HepG2 (cell line): ENCODE data around the gene TTC28. TPM values are rescaled to one million over a fixed set of nuclear protein-coding genes. Genes with fewer than 3 reads are reported as not detected.

Source experiments
- ATAC-seq: fragments of 200-7000 bp; cut with Tn5 transposase; 3 replicates; pipeline ENCODE4 v1.9.1; 2020; ENCODE audit warnings: mild to moderate bottlenecking, moderate library complexity
- BruUV-seq: library from RNA; stranded (reverse); fragments of 400-500 nt; replicated peaks from 2 replicates; lab custom pipeline; 2021; lab: Mats Ljungman, UMichigan
- CTCF ChIA-PET: fragments of 300-600 bp; formaldehyde crosslinking; extraction: SDS; loops from one replicate; lab custom pipeline; 2021; ENCODE audit warnings: low total read pairs, inconsistent platforms, low intra/inter-chr PET ratio; lab: Yijun Ruan, JAX
- POLR2A ChIA-PET: fragments of 350-600 bp; sonication (Branson Sonifier 250); formaldehyde crosslinking; loops from one replicate; lab custom pipeline; 2020; ENCODE audit warnings: antibody characterized with exemption, inconsistent platforms; lab: Yijun Ruan, JAX
- DNase-seq: peaks from one replicate; pipeline ENCODE4 v3.0.0-alpha.2; 2015; ENCODE audit warnings: low spot score
- FAIRE-seq: peaks from 3 replicates; lab custom pipeline; 2011; peaks lifted over from hg19 to GRCh38; lab: Jason Lieb, UNC
- H2AFZ ChIP-seq: one replicate; pipeline ENCODE4 v1.6.1; 2011; ENCODE audit warnings: low read length, inconsistent platforms
- H3K27ac ChIP-seq: fragments of 300-600 bp; 3 replicates; pipeline ENCODE4 v1.8.0; 2011; ENCODE audit warnings: mixed run types, mild to moderate bottlenecking, mixed read lengths, low read length, inconsistent platforms; ENCODE audit not compliant: insufficient read depth; ENCODE audit errors: extremely low read length
- H3K27me3 ChIP-seq, 2 experiments: fragments of 200-600 bp in 1 of 2; 2 replicates in 1 of 2; 3 replicates in 1 of 2; pipeline versions ENCODE4 v1.6.0 to v1.8.0; 2011; ENCODE audit warnings: low read length in 2 of 2, mild to moderate bottlenecking in 2 of 2, moderate library complexity in 2 of 2, inconsistent platforms in 1 of 2; ENCODE audit not compliant: insufficient read depth in 2 of 2, control insufficient read depth in 1 of 2
- H3K36me3 ChIP-seq, 2 experiments: fragments of 200-600 bp in 1 of 2; replicated peaks in 1 of 2; 2 replicates in 1 of 2; 3 replicates in 1 of 2; pipeline versions ENCODE4 v1.5.1 to v1.8.0; 2011; ENCODE audit warnings: low read length in 2 of 2, inconsistent platforms in 1 of 2; ENCODE audit not compliant: insufficient read depth in 2 of 2, control insufficient read depth in 1 of 2
- H3K4me1 ChIP-seq: 2 replicates; pipeline ENCODE4 v1.5.1; 2012; ENCODE audit warnings: low read length, inconsistent platforms; ENCODE audit not compliant: insufficient read depth
- H3K4me2 ChIP-seq: 2 replicates; pipeline ENCODE4 v1.6.0; 2011; ENCODE audit warnings: low read depth, low read length, inconsistent platforms
- H3K4me3 ChIP-seq, 3 experiments: fragments of 200-600 bp in 1 of 3; sonication (generic), shearing (Covaris generic) in 1 of 3; replicated peaks in 1 of 3; 2 replicates each; pipeline ENCODE4 v1.5.1; 2011 to 2016; ENCODE audit warnings: low read length in 3 of 3, inconsistent platforms in 2 of 3, low read depth in 2 of 3, mild to moderate bottlenecking in 2 of 3, control low read depth in 1 of 3, mixed read lengths in 1 of 3; ENCODE audit not compliant: insufficient read depth in 1 of 3
- H3K79me2 ChIP-seq: one replicate; pipeline ENCODE4 v1.6.1; 2011; ENCODE audit warnings: low read length, inconsistent platforms; ENCODE audit not compliant: insufficient read depth
- H3K9ac ChIP-seq: 2 replicates; pipeline ENCODE4 v1.6.0; 2011; ENCODE audit warnings: mild to moderate bottlenecking, low read depth, low read length, inconsistent platforms; ENCODE audit not compliant: insufficient read depth
- H3K9me3 ChIP-seq: 2 replicates; pipeline ENCODE4 v1.5.1; 2012; ENCODE audit warnings: mild to moderate bottlenecking, low read length
- H4K20me1 ChIP-seq: 2 replicates; pipeline ENCODE4 v1.6.0; 2011; ENCODE audit warnings: inconsistent platforms, mild to moderate bottlenecking, low read length, moderate library complexity; ENCODE audit not compliant: insufficient read depth
- AGO2 ChIP-seq: fragments of 200-400 bp; formaldehyde crosslinking; optimal IDR thresholded peaks from 2 replicates; pipeline ENCODE3; 2017; ENCODE audit warnings: mild to moderate bottlenecking, low read depth, low read length, moderate library complexity
- ATF4 ChIP-seq, 2 experiments: fragments of 450-650 bp in 1 of 2; sonication (generic) in 1 of 2; formaldehyde crosslinking; IDR thresholded peaks; 2 replicates each; pipeline versions ENCODE4 v1.5.0 to v1.8.0; 2020 to 2022; ENCODE audit warnings: mild to moderate bottlenecking in 1 of 2, missing genetic modification reagents in 1 of 2
- LCORL ChIP-seq, 2 experiments: fragments of 450-650 bp in 1 of 2; sonication (generic) in 1 of 2; formaldehyde crosslinking in 1 of 2; IDR thresholded peaks; 2 replicates each; pipeline versions ENCODE4 v1.5.0 to v1.6.1; 2017 to 2020; ENCODE audit warnings: antibody characterized with exemption in 1 of 2, missing genetic modification reagents in 1 of 2
- NR3C1 ChIP-seq: sonication (generic); formaldehyde crosslinking; IDR thresholded peaks from 2 replicates; pipeline ENCODE4 v1.4.0; 2020; ENCODE audit warnings: missing genetic modification reagents
- WGBS: methylation state at CpG from one replicate; pipeline ENCODE4 v1.1.6; 2017; ENCODE audit warnings: low lambda C conversion rate; 5-methylcytosine and 5-hydroxymethylcytosine counted together
- in situ Hi-C: cut with HindIII; loops from 2 replicates; pipeline ENCODE4 v1.10.0; 2017; ENCODE audit warnings: low pct_unique_long_range_greater_than_20kb; ENCODE audit not compliant: extremely low pct_ligation_motif_present
- intact Hi-C: fragments of 100-400 bp; cut with micrococcal nuclease; formaldehyde crosslinking; loops from one replicate; pipeline ENCODE4 v1.10.0; 2022; ENCODE audit not compliant: unreplicated experiment
- polyA plus RNA-seq, 8 experiments: library from polyadenylated mRNA; depleted of rRNA in 3 of 8; stranded (reverse) in 7 of 8; unstranded in 1 of 8; fragments of >200 nt; fragmentation: Illumina TruSeq in 4 of 8; extraction: Trizol in 4 of 8; gene quantifications; 2 replicates each; pipeline versions ENCODE4 v1.2.1 to v1.2.3, GENCODE V29; 2011 to 2016; ENCODE audit warnings: low read depth in 4 of 8, missing spikeins in 1 of 8, mixed read lengths in 1 of 8; ENCODE audit not compliant: insufficient read depth in 1 of 8
- total RNA-seq, 5 experiments: library from RNA; depleted of rRNA; stranded (reverse); fragments of >200 nt; fragmentation: Illumina TruSeq; extraction: Trizol; gene quantifications; 2 replicates each; pipeline ENCODE4 v1.2.3, GENCODE V29; 2016; ENCODE audit warnings: low read depth in 1 of 5
- TF ChIP-seq, protein P1 (sequence below): sonication (generic); formaldehyde crosslinking; IDR thresholded peaks from 2 replicates; pipeline ENCODE4 v1.4.0; 2020; ENCODE audit warnings: missing genetic modification reagents, mild to moderate bottlenecking, borderline replicate concordance
- TF ChIP-seq, protein P2 (sequence below): sonication (generic); formaldehyde crosslinking; IDR thresholded peaks from 2 replicates; pipeline ENCODE4 v1.5.0; 2020; ENCODE audit warnings: mild to moderate bottlenecking, missing genetic modification reagents
- TF ChIP-seq, protein P3 (sequence below): sonication (generic); formaldehyde crosslinking; IDR thresholded peaks from 2 replicates; pipeline ENCODE4 v1.4.0; 2020; ENCODE audit warnings: mild to moderate bottlenecking, low read depth, missing genetic modification reagents

Gene TTC28
- total and polyA plus RNA-seq, 2 of the 13 experiments (the other 11 are each of a cell fraction or from before 2014, with no cell fraction given): 4.2 to 13.1 TPM

DNA sequence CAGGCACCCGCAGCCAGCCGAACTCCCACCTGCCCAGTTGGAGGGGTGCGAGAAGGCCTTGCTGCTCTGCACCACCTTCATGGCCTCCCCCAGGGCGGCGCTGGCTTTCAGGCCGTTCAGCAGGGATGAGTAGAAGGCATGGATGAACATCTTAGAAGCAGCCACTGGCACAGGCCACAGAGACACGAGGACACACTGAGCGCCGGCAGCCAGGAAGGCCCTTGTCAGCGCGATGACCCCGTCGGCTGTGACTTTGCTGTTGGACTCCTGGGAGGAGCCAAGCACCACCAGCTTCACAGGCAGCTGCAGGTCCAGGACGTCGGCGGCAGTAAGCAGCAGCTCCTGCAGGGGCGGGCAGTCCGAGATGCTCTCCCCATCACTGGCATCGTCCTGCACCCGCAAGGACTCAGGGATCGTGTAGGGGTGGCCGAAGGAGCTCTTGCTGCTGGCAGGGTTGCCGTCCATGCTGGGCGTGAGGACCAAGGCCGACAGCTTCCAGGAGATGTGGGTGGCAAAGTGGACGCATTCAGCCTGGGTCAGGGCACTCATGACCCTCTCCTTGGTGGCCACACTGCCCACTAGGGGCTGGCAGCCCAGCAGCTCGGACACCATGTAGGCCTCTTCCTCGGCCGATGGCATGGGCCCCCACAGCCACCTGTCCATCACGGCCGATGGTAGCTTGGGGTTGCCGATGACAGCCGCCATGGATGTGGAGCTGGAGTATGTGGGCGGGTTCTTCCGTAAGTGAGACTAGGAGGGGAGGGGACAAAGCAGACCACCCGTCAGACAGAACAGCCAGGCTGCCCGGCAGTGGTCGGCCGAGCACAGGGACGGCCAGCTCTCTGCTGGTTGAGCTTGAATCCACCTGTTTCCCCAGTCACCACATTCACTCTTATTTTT lies 680.9 kb downstream of the TTC28 start:
- H3K4me1 ChIP-seq: no peaks in the 10 kb centered on the region
- DNase-seq (no peak), FAIRE-seq (no peak), ATAC-seq (no peak)
- POLR2A ChIA-PET: no interaction called here
- in situ Hi-C loops: no loop called here
- no peaks in the 10 kb centered on the region for H3K79me2 ChIP-seq
- no peaks in the 10 kb centered on the region for H3K9me3 ChIP-seq
- CTCF ChIA-PET: no interaction called here
- no peak overlapping the region for H3K4me3 ChIP-seq
- 98% methylated on average over 19 of the region's 40 CpGs for WGBS
- H3K27ac ChIP-seq: no peak overlapping the region
- H3K9ac ChIP-seq: no peak overlapping the region
- H3K36me3 ChIP-seq: peaks cover 13 to 18% of the 10 kb centered on the region in 2 experiments; a peak in 3 of 5 replicates
- no peak overlapping the region for H3K4me2 ChIP-seq
- intact Hi-C loops: no loop called here
- TF ChIP-seq, protein P1, sequence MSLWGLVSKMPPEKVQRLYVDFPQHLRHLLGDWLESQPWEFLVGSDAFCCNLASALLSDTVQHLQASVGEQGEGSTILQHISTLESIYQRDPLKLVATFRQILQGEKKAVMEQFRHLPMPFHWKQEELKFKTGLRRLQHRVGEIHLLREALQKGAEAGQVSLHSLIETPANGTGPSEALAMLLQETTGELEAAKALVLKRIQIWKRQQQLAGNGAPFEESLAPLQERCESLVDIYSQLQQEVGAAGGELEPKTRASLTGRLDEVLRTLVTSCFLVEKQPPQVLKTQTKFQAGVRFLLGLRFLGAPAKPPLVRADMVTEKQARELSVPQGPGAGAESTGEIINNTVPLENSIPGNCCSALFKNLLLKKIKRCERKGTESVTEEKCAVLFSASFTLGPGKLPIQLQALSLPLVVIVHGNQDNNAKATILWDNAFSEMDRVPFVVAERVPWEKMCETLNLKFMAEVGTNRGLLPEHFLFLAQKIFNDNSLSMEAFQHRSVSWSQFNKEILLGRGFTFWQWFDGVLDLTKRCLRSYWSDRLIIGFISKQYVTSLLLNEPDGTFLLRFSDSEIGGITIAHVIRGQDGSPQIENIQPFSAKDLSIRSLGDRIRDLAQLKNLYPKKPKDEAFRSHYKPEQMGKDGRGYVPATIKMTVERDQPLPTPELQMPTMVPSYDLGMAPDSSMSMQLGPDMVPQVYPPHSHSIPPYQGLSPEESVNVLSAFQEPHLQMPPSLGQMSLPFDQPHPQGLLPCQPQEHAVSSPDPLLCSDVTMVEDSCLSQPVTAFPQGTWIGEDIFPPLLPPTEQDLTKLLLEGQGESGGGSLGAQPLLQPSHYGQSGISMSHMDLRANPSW: no peak
- peak; percentile 55 for TF ChIP-seq AGO2
- H3K27me3 ChIP-seq: no peaks in the 10 kb centered on the region; a peak in 1 of 5 replicates
- BruUV-seq: no TSS peak
- H4K20me1 ChIP-seq: no peaks in the 10 kb centered on the region; the same call in 1 of the 2 replicates
- no peak overlapping the region for H2AFZ ChIP-seq

DNA sequence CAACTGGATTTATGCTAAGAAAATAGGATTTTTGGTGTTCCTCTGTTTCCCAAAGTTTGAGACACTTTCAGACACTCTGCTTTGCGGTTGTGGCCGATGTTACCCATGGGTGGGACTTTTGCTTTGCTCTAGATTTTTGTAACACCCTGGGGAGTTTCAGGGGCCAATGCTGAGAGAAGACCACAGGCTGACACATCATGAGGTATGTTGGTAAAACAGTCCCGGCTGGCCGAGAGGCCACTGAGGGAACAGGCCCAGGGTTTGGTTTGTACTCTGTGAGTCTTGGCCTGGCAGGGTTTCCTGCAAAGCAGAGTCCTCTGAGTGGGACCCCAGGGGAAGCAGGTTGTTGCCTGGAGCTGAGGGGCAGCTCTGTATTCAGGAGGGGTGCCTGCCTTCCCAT lies 682.1 kb downstream of the TTC28 start:
- intact Hi-C loops: no loop called here
- FAIRE-seq (no peak), DNase-seq (no peak), ATAC-seq (no peak)
- Histone ChIP-seq H3K4me1 (no peaks in the 10 kb centered on the region), H3K27me3 (no peaks in the 10 kb centered on the region; a peak in 1 of 5 replicates), H3K27ac (no peak overlapping the region), H3K9me3 (no peaks in the 10 kb centered on the region), H3K36me3 (peaks cover 13 to 18% of the 10 kb centered on the region in 2 experiments; a peak in 3 of 5 replicates), H3K9ac (no peak overlapping the region), H3K4me2 (no peak overlapping the region), H4K20me1 (no peaks in the 10 kb centered on the region; the same call in 1 of the 2 replicates), H3K79me2 (no peaks in the 10 kb centered on the region), H2AFZ (no peak overlapping the region), H3K4me3 (no peak overlapping the region)
- BruUV-seq: no TSS peak
- POLR2A ChIA-PET: no interaction called here
- 100% methylated on average over 2 of the region's 4 CpGs for WGBS
- CTCF ChIA-PET: no interaction called here
- in situ Hi-C loops: no loop called here
- TF ChIP-seq NR3C1 (CRISPR knock-in tag) (no peak), ATF4 (CRISPR knock-in tag; IDR thresholded peaks at IDR 0.05) (no peak), LCORL (IDR thresholded peaks at IDR 0.05) (no peak), LCORL (CRISPR knock-in tag; IDR thresholded peaks at IDR 0.05) (no peak)
- TF ChIP-seq, protein P2, sequence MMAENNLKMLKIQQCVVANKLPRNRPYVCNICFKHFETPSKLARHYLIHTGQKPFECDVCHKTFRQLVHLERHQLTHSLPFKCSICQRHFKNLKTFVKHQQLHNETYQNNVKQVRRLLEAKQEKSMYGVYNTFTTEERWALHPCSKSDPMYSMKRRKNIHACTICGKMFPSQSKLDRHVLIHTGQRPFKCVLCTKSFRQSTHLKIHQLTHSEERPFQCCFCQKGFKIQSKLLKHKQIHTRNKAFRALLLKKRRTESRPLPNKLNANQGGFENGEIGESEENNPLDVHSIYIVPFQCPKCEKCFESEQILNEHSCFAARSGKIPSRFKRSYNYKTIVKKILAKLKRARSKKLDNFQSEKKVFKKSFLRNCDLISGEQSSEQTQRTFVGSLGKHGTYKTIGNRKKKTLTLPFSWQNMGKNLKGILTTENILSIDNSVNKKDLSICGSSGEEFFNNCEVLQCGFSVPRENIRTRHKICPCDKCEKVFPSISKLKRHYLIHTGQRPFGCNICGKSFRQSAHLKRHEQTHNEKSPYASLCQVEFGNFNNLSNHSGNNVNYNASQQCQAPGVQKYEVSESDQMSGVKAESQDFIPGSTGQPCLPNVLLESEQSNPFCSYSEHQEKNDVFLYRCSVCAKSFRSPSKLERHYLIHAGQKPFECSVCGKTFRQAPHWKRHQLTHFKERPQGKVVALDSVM (CRISPR knock-in tag): no peak
- TF ChIP-seq, protein P3, sequence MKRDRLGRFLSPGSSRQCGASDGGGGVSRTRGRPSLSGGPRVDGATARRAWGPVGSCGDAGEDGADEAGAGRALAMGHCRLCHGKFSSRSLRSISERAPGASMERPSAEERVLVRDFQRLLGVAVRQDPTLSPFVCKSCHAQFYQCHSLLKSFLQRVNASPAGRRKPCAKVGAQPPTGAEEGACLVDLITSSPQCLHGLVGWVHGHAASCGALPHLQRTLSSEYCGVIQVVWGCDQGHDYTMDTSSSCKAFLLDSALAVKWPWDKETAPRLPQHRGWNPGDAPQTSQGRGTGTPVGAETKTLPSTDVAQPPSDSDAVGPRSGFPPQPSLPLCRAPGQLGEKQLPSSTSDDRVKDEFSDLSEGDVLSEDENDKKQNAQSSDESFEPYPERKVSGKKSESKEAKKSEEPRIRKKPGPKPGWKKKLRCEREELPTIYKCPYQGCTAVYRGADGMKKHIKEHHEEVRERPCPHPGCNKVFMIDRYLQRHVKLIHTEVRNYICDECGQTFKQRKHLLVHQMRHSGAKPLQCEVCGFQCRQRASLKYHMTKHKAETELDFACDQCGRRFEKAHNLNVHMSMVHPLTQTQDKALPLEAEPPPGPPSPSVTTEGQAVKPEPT (CRISPR knock-in tag): no peak
